ENCODE data around the gene CACNA1F. TPM values are rescaled to one million over a fixed set of nuclear protein-coding genes. Genes with fewer than 3 reads are reported as not detected.

CACNA1F gene
- total RNA-seq, 1 donor from 2014 or later = 1.4 TPM

GRCh38 chrX:49172280-49172780 is 60.8 kb downstream of the CACNA1F start:
- no peak for TF ChIP-seq CTCF (IDR thresholded peaks at IDR 0.05)
- H3K4me1 ChIP-seq = peaks cover 5% of the 10 kb centered on the region
- no peaks in the 10 kb centered on the region for H3K36me3 ChIP-seq

DNA sequence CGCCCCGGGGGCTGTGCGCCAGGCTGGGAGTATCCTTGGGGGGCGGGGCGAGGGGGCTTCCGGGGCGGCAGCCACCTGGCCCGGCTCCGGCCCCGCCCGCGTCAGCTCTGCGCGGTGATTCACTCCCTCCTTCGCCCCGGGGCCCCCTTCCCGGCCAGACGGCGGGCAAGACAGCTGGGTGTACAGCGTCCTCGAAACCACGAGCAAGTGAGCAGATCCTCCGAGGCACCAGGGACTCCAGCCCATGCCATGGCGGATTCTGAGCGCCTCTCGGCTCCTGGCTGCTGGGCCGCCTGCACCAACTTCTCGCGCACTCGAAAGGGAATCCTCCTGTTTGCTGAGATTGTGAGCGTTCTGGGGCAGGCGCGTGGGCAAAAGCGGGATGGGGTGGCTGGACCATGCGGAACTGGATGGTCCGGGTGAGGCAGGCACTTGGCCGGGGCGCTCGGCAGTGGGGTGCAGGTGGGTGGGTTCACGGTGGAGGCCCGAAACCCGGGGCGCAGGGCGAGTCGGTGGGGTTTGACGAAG is 61.3 kb downstream of the CACNA1F start, which contains the start of gene PLP2:
PLP2 (plus strand) TSS at position 147 of the 528 bp plus-strand sequence; CDS start at position 250, 103 bp downstream.
- no peak for TF ChIP-seq CTCF (IDR thresholded peaks at IDR 0.05)
- Histone ChIP-seq H3K9me3 (no peaks in the 10 kb centered on the region), H3K4me3 (peak within 1 kb of the TSS; percentile 63), H3K36me3 (no peaks in the 10 kb centered on the region), H3K27me3 (no peaks in the 10 kb centered on the region), H3K4me1 (peaks cover 5% of the 10 kb centered on the region), H3K27ac (peak within 1 kb of the TSS; percentile 77)
- ATAC-seq (peak; percentile 55), DNase-seq (peak; percentile 76)
- intact Hi-C loops (cut with DNase I) = no loop called here

More at GRCh38 chrX:49172280-49172780, 60.8 kb downstream of the CACNA1F start:
- DNase-seq (peak; percentile 86), ATAC-seq (peak; percentile 85)
- Histone ChIP-seq H3K27me3 (no peaks in the 10 kb centered on the region), H3K4me3 (peak overlapping the region; percentile 63), H3K27ac (peak overlapping the region; percentile 77), H3K9me3 (no peaks in the 10 kb centered on the region)
- intact Hi-C loops (cut with DNase I) = no loop called here

DNA sequence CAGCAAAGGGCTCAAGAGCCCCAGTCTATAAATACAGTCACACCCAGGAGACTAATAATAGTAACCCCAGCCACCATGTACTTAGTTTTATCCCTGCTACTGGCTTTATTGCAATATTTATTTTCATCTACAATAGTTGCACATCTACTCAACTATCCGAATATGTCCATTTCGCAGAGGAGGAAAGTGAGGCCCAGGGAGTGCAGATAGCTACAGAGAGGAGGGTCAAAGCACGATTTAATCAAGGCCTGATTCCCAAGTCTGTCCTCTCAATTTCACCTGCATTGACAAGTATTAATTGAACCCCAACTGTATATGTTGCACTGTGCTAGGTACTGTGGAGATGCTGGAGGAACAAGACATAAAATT is 65.4 kb downstream of the CACNA1F start:
- H3K27ac ChIP-seq = peak overlapping the region; percentile 87
- no peak for DNase-seq
- H3K36me3 ChIP-seq = no peaks in the 10 kb centered on the region
- H3K27me3 ChIP-seq = no peaks in the 10 kb centered on the region
- H3K4me3 ChIP-seq = peak overlapping the region; percentile 40
- no peak for TF ChIP-seq CTCF (IDR thresholded peaks at IDR 0.05)
- peaks cover 5% of the 10 kb centered on the region for H3K4me1 ChIP-seq
- intact Hi-C loops (cut with DNase I) = no loop called here
- no peaks in the 10 kb centered on the region for H3K9me3 ChIP-seq
- no peak for ATAC-seq

DNA sequence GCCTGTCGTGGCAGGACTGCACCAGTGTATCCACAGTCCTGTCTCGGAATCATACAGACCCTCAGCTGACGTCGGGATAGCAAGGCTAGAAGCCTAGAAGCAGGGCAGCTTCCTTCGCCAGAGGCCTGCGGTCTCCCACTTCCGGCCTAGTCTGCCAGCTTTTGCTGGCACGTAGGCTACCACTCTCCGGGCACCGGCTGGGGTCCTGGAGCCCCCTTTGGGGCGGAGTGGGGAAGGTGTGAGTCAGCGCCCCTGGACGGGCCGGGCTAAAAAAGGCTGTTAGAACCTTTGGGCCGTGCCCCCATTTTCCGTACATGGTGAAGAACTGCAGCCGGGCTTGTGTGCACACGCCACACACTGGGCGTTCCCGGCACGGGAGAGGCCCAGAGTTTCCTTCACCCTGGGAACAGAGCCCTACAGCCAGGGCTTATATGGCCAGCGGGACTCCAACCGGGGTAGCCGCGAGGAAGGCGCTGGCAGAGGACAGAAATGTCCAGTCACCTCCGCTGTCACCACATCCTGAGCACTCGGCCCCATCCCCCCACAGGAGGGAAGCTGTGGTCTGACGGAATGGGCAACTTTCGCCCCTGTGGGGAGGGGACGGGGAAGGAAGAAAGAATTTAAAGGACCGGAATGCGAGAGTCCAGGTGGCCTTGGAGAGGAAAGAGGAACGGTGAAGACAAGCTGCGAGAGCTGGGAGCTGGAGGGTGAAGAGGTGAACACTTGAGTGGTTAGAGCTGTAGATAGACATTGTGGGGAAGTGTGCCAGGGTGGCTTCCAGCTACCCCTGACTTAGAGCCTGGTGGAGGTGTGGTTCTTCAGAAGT is 66.0 kb downstream of the CACNA1F start:
- H3K9me3 ChIP-seq = no peaks in the 10 kb centered on the region
- DNase-seq (peak; percentile 82), ATAC-seq (peak; percentile 38)
- peak overlapping the region; percentile 40 for H3K4me3 ChIP-seq
- H3K27ac ChIP-seq = peak overlapping the region; percentile 87
- no peaks in the 10 kb centered on the region for H3K27me3 ChIP-seq
- intact Hi-C loops (cut with DNase I) = no loop called here
- TF ChIP-seq CTCF (IDR thresholded peaks at IDR 0.05) = no peak
- H3K4me1 ChIP-seq = peaks cover 5% of the 10 kb centered on the region
- no peaks in the 10 kb centered on the region for H3K36me3 ChIP-seq

DNA sequence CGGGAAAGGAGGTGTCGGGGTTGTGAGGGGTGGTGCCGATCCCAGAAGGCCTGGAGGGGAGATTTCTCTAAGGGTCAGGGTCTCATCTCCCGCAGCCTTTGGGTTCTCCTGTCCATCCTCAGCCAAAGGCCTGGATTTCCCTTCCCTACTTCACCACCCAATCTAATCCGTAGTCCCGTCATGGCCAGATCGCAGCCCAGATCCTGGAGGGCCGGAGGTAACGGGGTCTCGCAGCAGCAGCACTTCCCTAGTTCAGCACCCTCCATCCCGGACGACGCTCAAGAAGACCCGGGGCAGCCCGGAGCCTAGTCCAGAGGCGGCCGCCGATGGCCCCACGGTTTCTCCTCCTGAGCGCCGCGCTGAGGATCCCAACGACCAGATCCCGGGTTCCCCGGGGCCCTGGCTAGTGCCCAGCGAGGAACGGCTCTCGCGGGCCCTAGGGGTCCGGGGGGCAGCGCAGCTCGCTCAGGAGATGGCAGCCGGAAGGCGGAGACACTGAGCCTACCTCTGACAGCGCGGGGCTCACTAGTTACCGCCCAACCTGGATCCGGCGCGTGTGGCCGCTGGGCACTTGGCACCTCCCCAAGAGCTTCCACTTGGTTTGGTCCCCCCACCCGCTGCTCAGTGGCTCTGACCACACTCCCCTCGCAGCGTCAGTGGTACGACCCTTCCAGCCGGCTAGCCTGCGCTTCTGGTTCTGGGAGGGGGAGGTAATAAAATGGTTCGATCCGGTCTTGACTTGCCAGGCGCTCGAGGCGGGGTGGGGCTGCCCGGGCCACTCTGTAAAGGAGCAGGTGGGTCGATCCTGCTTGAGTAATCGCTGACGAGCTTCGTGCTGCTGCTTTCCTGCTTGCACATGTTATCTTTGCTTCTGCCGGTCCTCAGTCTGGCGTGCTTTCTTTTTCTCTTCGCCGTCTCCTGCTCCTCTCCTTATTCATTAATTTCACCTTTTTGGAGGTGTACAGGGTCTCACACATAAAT is 66.9 kb downstream of the CACNA1F start:
- intact Hi-C loops (cut with DNase I) = no loop called here
- Histone ChIP-seq H3K9me3 (no peaks in the 10 kb centered on the region), H3K27ac (peak overlapping the region; percentile 87), H3K27me3 (no peaks in the 10 kb centered on the region), H3K4me3 (peak overlapping the region; percentile 40), H3K4me1 (peaks cover 5% of the 10 kb centered on the region), H3K36me3 (no peaks in the 10 kb centered on the region)
- TF ChIP-seq CTCF (IDR thresholded peaks at IDR 0.05) = peak; percentile 24
- peak; percentile 87 for DNase-seq
- peak; percentile 59 for ATAC-seq

Measured in upper lobe of right lung (tissue), 1 donor.